Smooth muscle cell (in vitro differentiated cells): ENCODE results near the gene COL19A1. TPM values are rescaled to one million over a fixed set of nuclear protein-coding genes. Genes with fewer than 3 reads are reported as not detected.

Experiments
- DNase-seq: peaks from one replicate; lab custom pipeline; 2025; ENCODE audit not compliant: unreplicated experiment; lab: John Stamatoyannopoulos, UW
- H2AFZ ChIP-seq: fragments of 200-600 bp; sonication (generic); 2 replicates; pipeline ENCODE4 v1.6.0; 2016; ENCODE audit warnings: antibody characterized with exemption, low read depth, mild to moderate bottlenecking
- H3F3A ChIP-seq: fragments of 200-600 bp; sonication (generic); 2 replicates; pipeline ENCODE4 v1.6.0; 2017; ENCODE audit warnings: antibody characterized with exemption, low read depth
- H3K27ac ChIP-seq: fragments of 200-600 bp; sonication (generic); 2 replicates; pipeline ENCODE4 v1.5.1; 2016; ENCODE audit warnings: low read depth, mild to moderate bottlenecking
- H3K27me3 ChIP-seq: fragments of 200-600 bp; sonication (generic); 2 replicates; pipeline ENCODE4 v1.6.1; 2016; ENCODE audit warnings: low read depth, mild to moderate bottlenecking
- H3K36me3 ChIP-seq: fragments of 200-600 bp; sonication (generic); 2 replicates; pipeline ENCODE4 v1.5.1; 2016; ENCODE audit warnings: low read depth
- H3K4me1 ChIP-seq: fragments of 200-600 bp; sonication (generic); 2 replicates; pipeline ENCODE4 v1.5.1; 2016; ENCODE audit warnings: low read depth
- H3K4me2 ChIP-seq: fragments of 200-600 bp; sonication (generic); 2 replicates; pipeline ENCODE4 v1.6.0; 2016; ENCODE audit warnings: mild to moderate bottlenecking
- H3K4me3 ChIP-seq: fragments of 200-600 bp; sonication (generic); 2 replicates; pipeline ENCODE4 v1.5.1; 2016; ENCODE audit warnings: mild to moderate bottlenecking
- H3K79me2 ChIP-seq: fragments of 200-600 bp; sonication (generic); 2 replicates; pipeline ENCODE4 v1.6.0; 2016; ENCODE audit warnings: low read depth, mild to moderate bottlenecking
- H3K9ac ChIP-seq: fragments of 200-600 bp; sonication (generic); 2 replicates; pipeline ENCODE4 v1.6.0; 2016; ENCODE audit warnings: low read depth
- H3K9me3 ChIP-seq: fragments of 200-600 bp; sonication (generic); replicated peaks from 2 replicates; pipeline ENCODE4 v1.5.1; 2016; ENCODE audit warnings: low read depth
- H4K20me1 ChIP-seq: fragments of 200-600 bp; sonication (generic); 2 replicates; pipeline ENCODE4 v1.6.0; 2016; ENCODE audit warnings: low read depth
- WGBS: methylation state at CpG from one replicate; pipeline ENCODE4 v1.1.7; 2016; ENCODE audit warnings: low lambda C conversion rate; 5-methylcytosine and 5-hydroxymethylcytosine counted together
- polyA plus RNA-seq: library from polyadenylated mRNA; unstranded; fragments of >200 nt; fragmentation: Nextera tagmentation; extraction: Ambion mirVana; gene quantifications from 2 replicates; pipeline ENCODE4 v1.2.1, GENCODE V29; 2016
- total RNA-seq: library from RNA; depleted of rRNA; stranded (reverse); fragments of >200 nt; gene quantifications from 2 replicates; pipeline ENCODE4 v1.2.3, GENCODE V29; 2014
- TF ChIP-seq, protein P1 (sequence below): fragments of 200-600 bp; sonication (generic); IDR thresholded peaks from 2 replicates; pipeline ENCODE4 v1.5.1; 2017; ENCODE audit warnings: borderline replicate concordance, mild to moderate bottlenecking, antibody characterized with exemption; ENCODE audit not compliant: insufficient read depth, poor library complexity, severe bottlenecking

The COL19A1 gene
- total and polyA plus RNA-seq, 2 experiments from 2014 or later, result 0.55 to 1.6 TPM

DNA sequence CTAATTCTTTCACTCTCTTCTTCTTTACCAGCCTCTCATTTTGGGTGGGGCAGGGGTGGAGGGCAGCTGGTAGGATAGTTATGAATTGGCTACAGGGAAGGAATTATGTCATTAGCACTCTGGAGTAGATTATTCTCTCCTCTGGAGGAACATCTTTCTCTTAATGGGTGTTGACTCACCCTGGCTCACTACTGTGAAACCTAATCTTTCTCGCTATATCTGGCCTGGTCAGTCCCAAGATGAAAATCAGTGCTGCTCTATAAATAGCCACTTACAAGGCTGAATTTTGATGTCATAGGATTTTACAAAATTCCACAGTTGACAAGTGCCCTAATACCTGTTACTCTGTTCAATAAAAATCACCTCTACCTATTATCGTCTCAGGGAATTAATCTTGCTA lies 285.3 kb downstream of the COL19A1 start:
- Histone ChIP-seq H3K4me3 (no peak overlapping the region), H3K9me3 (no peaks in the 10 kb centered on the region), H3K27ac (no peak overlapping the region), H3K36me3 (no peaks in the 10 kb centered on the region), H4K20me1 (no peaks in the 10 kb centered on the region), H3K79me2 (no peaks in the 10 kb centered on the region), H3K27me3 (no peaks in the 10 kb centered on the region), H3K4me2 (peak overlapping the region; percentile 52), H3F3A (peaks cover 7% of the 10 kb centered on the region), H2AFZ (no peak overlapping the region), H3K9ac (no peak overlapping the region), H3K4me1 (no peaks in the 10 kb centered on the region)
- TF ChIP-seq, protein P1, sequence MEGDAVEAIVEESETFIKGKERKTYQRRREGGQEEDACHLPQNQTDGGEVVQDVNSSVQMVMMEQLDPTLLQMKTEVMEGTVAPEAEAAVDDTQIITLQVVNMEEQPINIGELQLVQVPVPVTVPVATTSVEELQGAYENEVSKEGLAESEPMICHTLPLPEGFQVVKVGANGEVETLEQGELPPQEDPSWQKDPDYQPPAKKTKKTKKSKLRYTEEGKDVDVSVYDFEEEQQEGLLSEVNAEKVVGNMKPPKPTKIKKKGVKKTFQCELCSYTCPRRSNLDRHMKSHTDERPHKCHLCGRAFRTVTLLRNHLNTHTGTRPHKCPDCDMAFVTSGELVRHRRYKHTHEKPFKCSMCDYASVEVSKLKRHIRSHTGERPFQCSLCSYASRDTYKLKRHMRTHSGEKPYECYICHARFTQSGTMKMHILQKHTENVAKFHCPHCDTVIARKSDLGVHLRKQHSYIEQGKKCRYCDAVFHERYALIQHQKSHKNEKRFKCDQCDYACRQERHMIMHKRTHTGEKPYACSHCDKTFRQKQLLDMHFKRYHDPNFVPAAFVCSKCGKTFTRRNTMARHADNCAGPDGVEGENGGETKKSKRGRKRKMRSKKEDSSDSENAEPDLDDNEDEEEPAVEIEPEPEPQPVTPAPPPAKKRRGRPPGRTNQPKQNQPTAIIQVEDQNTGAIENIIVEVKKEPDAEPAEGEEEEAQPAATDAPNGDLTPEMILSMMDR, result no peak
- no peak for DNase-seq
- WGBS, result 49% methylated on average over 2 of the region's 2 CpGs

DNA sequence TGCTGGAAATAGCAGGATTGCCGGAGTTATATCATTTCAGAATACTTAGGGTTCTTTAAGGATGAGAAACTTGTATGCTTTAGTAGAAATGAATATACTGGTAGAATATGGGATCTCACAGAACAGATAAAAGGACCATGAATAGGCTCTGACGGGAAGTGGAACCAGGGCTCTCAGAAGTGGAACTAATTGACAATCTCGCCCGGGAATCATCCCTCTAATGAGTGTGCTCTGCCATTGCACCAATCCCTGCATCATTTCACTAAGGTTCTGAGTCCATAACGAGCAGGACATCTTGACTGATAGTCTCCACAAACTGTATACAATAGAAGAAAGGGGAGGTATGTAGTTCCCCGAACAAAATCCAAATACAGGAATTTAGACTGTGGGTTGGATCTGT lies 286.4 kb downstream of the COL19A1 start:
- TF ChIP-seq, protein P1, result no peak
- no peak for DNase-seq
- Histone ChIP-seq H3K27me3 (no peaks in the 10 kb centered on the region), H3K4me1 (no peaks in the 10 kb centered on the region), H3K27ac (peak overlapping the region; percentile 5), H4K20me1 (no peaks in the 10 kb centered on the region), H3K9ac (no peak overlapping the region), H3K4me3 (no peak overlapping the region), H3K36me3 (no peaks in the 10 kb centered on the region), H3F3A (peaks cover 7% of the 10 kb centered on the region), H3K9me3 (no peaks in the 10 kb centered on the region), H2AFZ (peak overlapping the region; percentile 61), H3K4me2 (peak overlapping the region; percentile 15), H3K79me2 (no peaks in the 10 kb centered on the region)
- 59% methylated on average over 6 of the region's 6 CpGs for WGBS

DNA sequence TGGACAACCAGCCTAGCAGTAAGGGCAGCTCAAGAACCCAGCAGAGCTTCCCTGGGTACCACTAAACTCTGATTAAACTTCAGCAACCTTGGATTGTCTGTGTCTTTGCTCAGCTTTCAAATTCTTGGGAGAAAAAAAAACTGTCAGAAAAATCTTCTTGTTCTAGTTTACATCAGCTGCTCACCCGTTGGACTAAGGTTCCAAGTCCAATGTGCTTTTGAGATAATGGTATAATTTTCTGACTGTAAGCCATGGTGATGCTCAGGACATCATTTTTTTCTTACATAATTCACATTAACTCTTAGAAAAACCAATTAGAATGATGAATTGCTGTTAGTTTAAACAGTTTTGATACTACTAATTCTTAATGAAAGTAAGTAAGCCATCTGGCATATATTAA lies 290.7 kb downstream of the COL19A1 start:
- no peak for DNase-seq
- no peak overlapping the region for H3K9ac ChIP-seq
- no peak overlapping the region for H3K27ac ChIP-seq
- no peaks in the 10 kb centered on the region for H3K79me2 ChIP-seq
- TF ChIP-seq, protein P1, result no peak
- H3K27me3 ChIP-seq, result no peaks in the 10 kb centered on the region
- 94% methylated on average over 1 of the region's 1 CpG for WGBS
- no peaks in the 10 kb centered on the region for H3K9me3 ChIP-seq
- H3K4me1 ChIP-seq, result no peaks in the 10 kb centered on the region
- H3K36me3 ChIP-seq, result no peaks in the 10 kb centered on the region
- H2AFZ ChIP-seq, result no peak overlapping the region
- H3K4me3 ChIP-seq, result no peak overlapping the region
- H3F3A ChIP-seq, result no peaks in the 10 kb centered on the region
- H3K4me2 ChIP-seq, result no peak overlapping the region
- no peaks in the 10 kb centered on the region for H4K20me1 ChIP-seq

DNA sequence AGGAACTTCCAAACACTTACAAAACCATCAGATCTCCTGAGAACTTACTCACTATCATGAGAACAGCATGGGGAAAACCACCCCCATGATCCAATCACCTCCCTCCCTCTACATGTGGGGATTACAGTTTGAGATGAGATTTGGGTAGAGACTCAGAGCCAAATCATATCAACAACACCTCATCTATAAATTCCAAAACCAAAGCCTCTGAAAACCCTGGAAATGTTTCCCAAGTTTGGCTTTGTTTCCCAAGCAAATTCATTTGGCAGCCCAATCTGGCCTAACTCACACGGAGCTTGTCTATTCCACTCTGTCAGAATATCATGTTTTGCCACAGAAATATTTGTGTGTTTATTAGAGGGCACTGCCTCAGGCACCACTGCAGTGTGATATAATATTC lies 293.9 kb downstream of the COL19A1 start:
- 67% methylated on average over 1 of the region's 1 CpG for WGBS

More for the DNA sequence above, 293.9 kb downstream of the COL19A1 start:
- Histone ChIP-seq H3K79me2 (no peaks in the 10 kb centered on the region), H4K20me1 (no peaks in the 10 kb centered on the region), H3K4me1 (no peaks in the 10 kb centered on the region), H3K4me2 (no peak overlapping the region), H2AFZ (no peak overlapping the region), H3K27ac (no peak overlapping the region), H3F3A (peaks cover 6% of the 10 kb centered on the region), H3K9me3 (no peaks in the 10 kb centered on the region), H3K36me3 (no peaks in the 10 kb centered on the region), H3K27me3 (no peaks in the 10 kb centered on the region), H3K9ac (no peak overlapping the region), H3K4me3 (no peak overlapping the region)
- DNase-seq, result no peak
- TF ChIP-seq, protein P1, result no peak
